ENCODE data around the gene ART3. TPM values are rescaled to one million over a fixed set of nuclear protein-coding genes. Genes with fewer than 3 reads are reported as not detected.

The ART3 gene
- total and polyA plus RNA-seq, 2 of the 8 experiments (the other 6 are each of a cell fraction or from before 2014, with no cell fraction given) = 0.21 to 0.63 TPM

DNA sequence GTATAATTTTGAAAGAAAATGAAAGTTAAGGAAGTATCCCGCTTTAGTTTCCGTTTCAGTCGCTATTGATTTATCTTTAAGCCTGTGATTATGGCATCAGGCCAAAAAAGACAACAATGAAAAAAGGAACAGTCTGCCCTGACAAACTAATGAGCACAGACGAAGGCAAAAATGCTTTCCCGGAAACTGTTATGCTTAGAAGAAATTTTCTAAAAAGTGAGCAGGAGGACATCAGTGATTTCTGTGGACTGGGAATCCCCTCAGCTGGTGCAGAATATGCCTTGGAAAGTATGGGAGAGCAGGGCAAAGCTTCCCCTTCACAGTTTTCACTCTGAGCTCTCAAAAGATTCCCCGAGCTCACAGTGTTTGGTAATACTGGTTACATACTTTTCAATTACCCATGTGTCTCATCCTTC, 46.2 kb upstream of the ART3 start:
- Histone ChIP-seq H2BK20ac (ENCODE audit: low read length) (no peak overlapping the region), H3K23me2 (ENCODE audit: low read depth, low read length) (no peaks in the 10 kb centered on the region), H4K20me1 (replicated peaks in 1 of 2; ENCODE audit: control insufficient read depth in 1 of 2, insufficient read depth in 2 of 2, low read length in 2 of 2) (no peaks in the 10 kb centered on the region), H2BK15ac (ENCODE audit: low read length) (no peak overlapping the region), H4K91ac (replicated peaks; ENCODE audit: insufficient read length, low read length) (no peak overlapping the region), H3K4me2 (ENCODE audit: insufficient read depth in 1 of 2, low read depth in 2 of 2, low read length in 2 of 2) (no peak overlapping the region), H2AFZ (ENCODE audit: low read length) (peak overlapping the region; percentile 86; the same call in 1 of the 2 replicates), H3K56ac (replicated peaks; ENCODE audit: insufficient read length, low read depth, low read length) (no peak overlapping the region), H3K23ac (ENCODE audit: insufficient read length) (no peak overlapping the region), H3K14ac (ENCODE audit: insufficient read length) (no peak overlapping the region), H3K4me3 (ENCODE audit: extremely low read depth in 1 of 4, insufficient read depth in 2 of 4, low read depth in 3 of 4, low read length in 4 of 4) (no peak overlapping the region), H4K5ac (ENCODE audit: insufficient read length, low read depth, low read length) (no peak overlapping the region), H2BK12ac (ENCODE audit: low read depth, low read length) (no peak overlapping the region), H3K36me3 (ENCODE audit: control insufficient read depth in 2 of 4, insufficient read depth in 4 of 4, low read length in 3 of 4) (no peaks in the 10 kb centered on the region), H2BK5ac (ENCODE audit: low read depth, low read length) (no peak overlapping the region), H3K27ac (ENCODE audit: low read depth, low read length) (no peak overlapping the region), H2AK5ac (ENCODE audit: low read depth, low read length) (no peak overlapping the region), H3K79me2 (ENCODE audit: control insufficient read depth in 1 of 2, insufficient read depth in 2 of 2, low read length in 2 of 2) (no peaks in the 10 kb centered on the region), H3K9ac (replicated peaks in 1 of 4; ENCODE audit: extremely low read depth in 1 of 4, low read depth in 3 of 4, low read length in 3 of 4) (no peak overlapping the region), H4K8ac (ENCODE audit: extremely low read depth, insufficient read depth, low read length) (no peak overlapping the region; the same call in 1 of the 2 replicates), H3K4me1 (replicated peaks in 1 of 4; ENCODE audit: control insufficient read depth in 3 of 4, insufficient read depth in 4 of 4, low read length in 3 of 4) (no peaks in the 10 kb centered on the region), H2BK120ac (replicated peaks; ENCODE audit: low read depth, low read length) (no peak overlapping the region), H3K4ac (replicated peaks; ENCODE audit: insufficient read length, low read depth, low read length) (no peak overlapping the region), H3K18ac (ENCODE audit: extremely low read depth, low read length) (no peak overlapping the region), H3K9me3 (ENCODE audit: insufficient read depth in 2 of 2, low read depth in 1 of 2, low read length in 1 of 2) (no peaks in the 10 kb centered on the region), H3K27me3 (replicated peaks in 1 of 4; ENCODE audit: control insufficient read depth in 3 of 4, extremely low read depth in 1 of 4, insufficient read depth in 3 of 4, low read length in 3 of 4) (no peaks in the 10 kb centered on the region), H3K79me1 (ENCODE audit: low read depth, low read length) (no peaks in the 10 kb centered on the region)
- WGBS, 2 experiments (ENCODE audit: extremely low coverage in 1 of 2, insufficient coverage in 1 of 2, insufficient read length in 1 of 2, insufficient replicate concordance in 2 of 2, low coverage in 1 of 2, low lambda C conversion rate in 2 of 2, missing lambda C conversion rate in 1 of 2) = 94% methylated on average over 6 of the region's 6 CpGs; no CpG with 5 or more reads in 1 of the 2 experiments
- DNase-seq (ENCODE audit: low read depth in 1 of 2, low spot score in 2 of 2) (no peak), FAIRE-seq (no peak)
- CTCF ChIA-PET (ENCODE audit: partially characterized antibody) = interaction anchor here (0.8 kb wide), 1 partner anchor 28 kb away, joined by 4 read pairs; no protein-coding TSS in a partner anchor
- TF ChIP-seq SRF (IDR thresholded peaks at IDR 0.05; ENCODE audit: low read depth, low read length) = no peak
- POLR2A ChIA-PET (ENCODE audit: partially characterized antibody) = no interaction called here
